ENCODE results near the gene GPX4. TPM values are rescaled to one million over a fixed set of nuclear protein-coding genes. Genes with fewer than 3 reads are reported as not detected.

GPX4 gene
- total and polyA plus RNA-seq, 2 experiments from 2014 or later, result 351 to 573 TPM

GRCh38 chr19:1085676-1086442 lies 17.9 kb upstream of the GPX4 start (continued):
- TF ChIP-seq JUNB (IDR thresholded peaks at IDR 0.05; ENCODE audit: unreplicated experiment), result no peak
- TF ChIP-seq NANOG (IDR thresholded peaks at IDR 0.05; ENCODE audit: borderline replicate concordance), result no peak
- TF ChIP-seq ETS1 (IDR thresholded peaks at IDR 0.05), result no peak
- TF ChIP-seq ZNF331 (CRISPR knock-in tag; IDR thresholded peaks at IDR 0.05; ENCODE audit: low read depth), result no peak
- no peak for TF ChIP-seq EZH2 (IDR thresholded peaks at IDR 0.05; ENCODE audit: low read depth, unreplicated experiment)
- no peak for TF ChIP-seq CREB1 (CRISPR knock-in tag; IDR thresholded peaks at IDR 0.05; ENCODE audit: low read depth)
- TF ChIP-seq EZH2phosphoT487 (IDR thresholded peaks at IDR 0.05; ENCODE audit: unreplicated experiment), result no peak
- no peak for TF ChIP-seq CTCF (conservative IDR thresholded peaks at IDR 0.05; ENCODE audit: low read depth in 2 of 2)
- TF ChIP-seq POLR2AphosphoS5 (IDR thresholded peaks at IDR 0.05; ENCODE audit: low read depth), result no peak; the same call in 1 of the 2 replicates
- no peak for TF ChIP-seq ZNF114 (CRISPR knock-in tag; IDR thresholded peaks at IDR 0.05)

GRCh38 chr19:1086613-1087012 lies 17.2 kb upstream of the GPX4 start:
- Mint-ChIP-seq H3K36me3 (ENCODE audit: low read depth) (peaks cover 50% of the 10 kb centered on the region), H3K4me3 (no peak overlapping the region), H3K27ac (no peak overlapping the region), H3K4me1 (no peaks in the 10 kb centered on the region), H3K27me3 (ENCODE audit: insufficient read depth, low read depth, poor library complexity) (peaks cover 19% of the 10 kb centered on the region), H3K9me3 (no peaks in the 10 kb centered on the region; the same call in 2 of the 3 replicates)
- H3K27ac ChIP-seq (ENCODE audit: low read depth), result peak overlapping the region; percentile 69
- TF ChIP-seq ZNF114 (CRISPR knock-in tag; IDR thresholded peaks at IDR 0.05) (no peak), POLR2AphosphoS5 (IDR thresholded peaks at IDR 0.05; ENCODE audit: low read depth) (peak; percentile 18; the same call in 1 of the 2 replicates)
- no peaks in the 10 kb centered on the region; the same call in 1 of the 2 replicates for H3K36me3 ChIP-seq (ENCODE audit: insufficient read depth)
- H3K27me3 ChIP-seq (ENCODE audit: insufficient read depth), result no peaks in the 10 kb centered on the region
- peaks cover 3% of the 10 kb centered on the region; the same call in 1 of the 2 replicates for H4K20me1 ChIP-seq (replicated peaks; ENCODE audit: insufficient read depth)
- no peaks in the 10 kb centered on the region for H3K79me2 ChIP-seq (replicated peaks; ENCODE audit: insufficient read depth)
- ATAC-seq, result no peak
- DNase-seq (ENCODE audit: low spot score), result no peak
- no peak overlapping the region for H2AFZ ChIP-seq
- H3K4me1 ChIP-seq (ENCODE audit: insufficient read depth), result no peaks in the 10 kb centered on the region
- H3K4me2 ChIP-seq, result no peak overlapping the region
- H3F3A ChIP-seq (replicated peaks; ENCODE audit: low read depth), result peaks cover 34% of the 10 kb centered on the region; the same call in 1 of the 2 replicates
- no peak overlapping the region for H3K4me3 ChIP-seq
- no peaks in the 10 kb centered on the region for H3K9me2 ChIP-seq (ENCODE audit: insufficient read depth)
